Measurements from ENCODE around the gene CCNY. TPM values are rescaled to one million over a fixed set of nuclear protein-coding genes. Genes with fewer than 3 reads are reported as not detected.

The CCNY gene
- total and polyA plus RNA-seq, 2 of the 13 experiments (the other 11 are each of a cell fraction or from before 2014, with no cell fraction given): 48.2 to 54.7 TPM

DNA sequence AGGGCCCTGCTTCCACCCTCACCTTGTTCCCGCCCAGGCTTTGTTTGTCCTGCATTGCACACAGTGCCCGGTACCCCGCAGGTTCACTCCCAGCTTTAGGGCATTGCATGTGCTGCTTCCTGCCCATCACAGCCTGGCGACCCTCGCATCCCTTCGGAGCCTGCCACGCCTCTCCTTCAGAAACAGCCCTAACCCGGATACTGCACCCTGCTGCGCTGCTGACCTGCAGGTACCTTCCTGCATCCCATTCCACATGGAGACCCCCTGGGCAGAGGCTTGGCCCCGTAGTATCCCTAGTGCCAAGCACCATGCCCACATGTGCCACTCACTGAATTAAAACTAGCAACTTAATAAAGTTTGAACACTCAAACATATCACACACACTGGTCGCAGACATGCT, 249.0 kb downstream of the CCNY start (continued):
- TF ChIP-seq ETV6 (CRISPR knock-in tag; conservative IDR thresholded peaks at IDR 0.05) (no peak), ATF2 (CRISPR knock-in tag; IDR thresholded peaks at IDR 0.05) (no peak), ZNF720 (CRISPR knock-in tag; IDR thresholded peaks at IDR 0.05) (no peak), ZNF275 (CRISPR knock-in tag; IDR thresholded peaks at IDR 0.05; ENCODE audit: borderline replicate concordance) (no peak), ZFP36 (IDR thresholded peaks at IDR 0.05; ENCODE audit: borderline replicate concordance, low read depth, low read length, partially characterized antibody) (no peak), MXI1 (IDR thresholded peaks at IDR 0.05; ENCODE audit: borderline replicate concordance, low read depth, low read length) (no peak), KLF11 (CRISPR knock-in tag; IDR thresholded peaks at IDR 0.05) (no peak), ZMYM2 (CRISPR knock-in tag; IDR thresholded peaks at IDR 0.05) (no peak), KDM6A (CRISPR knock-in tag; IDR thresholded peaks at IDR 0.05; ENCODE audit: low read depth) (no peak)

DNA sequence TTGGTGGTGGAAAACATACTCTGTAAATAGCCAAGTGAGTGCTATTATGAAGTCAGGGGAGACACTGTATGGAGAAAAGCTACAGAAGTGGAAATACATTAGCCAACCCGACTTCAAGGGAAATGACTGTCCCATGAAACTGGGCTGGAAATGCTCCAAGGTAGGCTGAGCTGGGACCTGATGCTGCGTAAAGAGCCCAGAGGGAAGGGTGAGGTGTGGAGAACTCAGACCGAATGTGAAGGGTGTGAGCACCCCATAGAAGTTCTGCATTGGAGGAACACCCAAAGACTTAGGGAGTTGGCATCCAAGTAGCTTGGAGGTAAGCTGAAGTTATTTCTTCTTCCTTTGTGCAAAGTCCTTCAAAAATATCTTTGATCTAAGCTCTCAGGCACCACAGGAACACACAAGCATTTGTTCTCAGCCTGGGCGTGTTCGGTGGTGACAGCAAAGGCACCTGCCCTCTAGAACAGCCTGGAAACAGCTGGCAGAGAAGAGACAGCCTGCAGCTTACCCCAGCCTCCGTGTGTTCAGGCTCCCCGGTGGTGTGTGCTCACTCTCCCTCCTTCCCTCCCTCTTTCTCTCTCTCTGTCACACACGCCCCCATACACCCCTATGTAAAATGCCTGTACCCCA, 249.7 kb downstream of the CCNY start:
- in situ Hi-C loops (cut with HindIII; ENCODE audit: extremely low pct_ligation_motif_present, low pct_unique_long_range_greater_than_20kb): no loop called here
- no peaks in the 10 kb centered on the region for H3K79me2 ChIP-seq (ENCODE audit: insufficient read depth, low read length)
- TF ChIP-seq MIXL1 (CRISPR knock-in tag; IDR thresholded peaks at IDR 0.05): no peak
- H3K27ac ChIP-seq (ENCODE audit: extremely low read length, insufficient read depth, low read length): no peak overlapping the region
- ChIA-PET POLR2A (no interaction called here), CTCF (ENCODE audit: low intra/inter-chr PET ratio, low total read pairs) (no interaction called here)
- no peaks in the 10 kb centered on the region for H3K9me3 ChIP-seq (ENCODE audit: low read length)
- peaks cover 0 to 16% of the 10 kb centered on the region in 2 experiments; a peak in 2 of 5 replicates for H3K27me3 ChIP-seq (ENCODE audit: control insufficient read depth in 1 of 2, insufficient read depth in 2 of 2, low read length in 2 of 2)
- H3K4me3 ChIP-seq (replicated peaks in 1 of 3; ENCODE audit: insufficient read depth in 1 of 3, low read depth in 2 of 3, low read length in 3 of 3): no peak overlapping the region
- no peak overlapping the region for H3K9ac ChIP-seq (ENCODE audit: insufficient read depth, low read depth, low read length)
- H3K36me3 ChIP-seq (replicated peaks in 1 of 2; ENCODE audit: control insufficient read depth in 1 of 2, insufficient read depth in 2 of 2, low read length in 2 of 2): no peaks in the 10 kb centered on the region
- 9% methylated on average over 6 of the region's 8 CpGs for WGBS (ENCODE audit: low lambda C conversion rate)
- no peaks in the 10 kb centered on the region for H4K20me1 ChIP-seq (ENCODE audit: insufficient read depth, low read length)
- FAIRE-seq (no peak), ATAC-seq (peak; percentile 70), DNase-seq (ENCODE audit: low spot score) (peak; percentile 10)
- no TSS peak for BruUV-seq (replicated peaks)
- peaks cover 11% of the 10 kb centered on the region for H3K4me1 ChIP-seq (ENCODE audit: insufficient read depth, low read length)
- no peak overlapping the region for H2AFZ ChIP-seq (ENCODE audit: low read length)
- H3K4me2 ChIP-seq (ENCODE audit: low read depth, low read length): no peak overlapping the region
- intact Hi-C loops (cut with micrococcal nuclease; ENCODE audit: unreplicated experiment): no loop called here

Data from HepG2 (cell line).